Fibroblast of lung (primary cell): ENCODE measurements around the gene THAP4. TPM values are rescaled to one million over a fixed set of nuclear protein-coding genes. Genes with fewer than 3 reads are reported as not detected.

ENCODE experiments used
- DNase-seq, 2 donors: peaks; one replicate each; pipeline versions ENCODE4 v3.0.0 to v3.0.0-alpha.2; 2010; ENCODE audit warnings: low read depth in 2 of 2
- H2AFZ ChIP-seq: 2 replicates; pipeline ENCODE4 v1.5.1; 2012; ENCODE audit warnings: low read length, control low read depth, inconsistent platforms
- H3K27ac ChIP-seq: 2 replicates; pipeline ENCODE4 v1.5.1; 2011; ENCODE audit warnings: low read length, control low read depth; ENCODE audit not compliant: insufficient read depth
- H3K27me3 ChIP-seq: 2 replicates; pipeline ENCODE4 v1.5.1; 2011; ENCODE audit warnings: mild to moderate bottlenecking, low read length; ENCODE audit not compliant: control insufficient read depth, insufficient read depth
- H3K36me3 ChIP-seq: 2 replicates; pipeline ENCODE4 v1.5.1; 2011; ENCODE audit warnings: low read length; ENCODE audit not compliant: control insufficient read depth, insufficient read depth
- H3K4me1 ChIP-seq: 2 replicates; pipeline ENCODE4 v1.5.1; 2011; ENCODE audit warnings: low read length; ENCODE audit not compliant: control insufficient read depth, insufficient read depth; ENCODE audit errors: extremely low read depth
- H3K4me2 ChIP-seq: 2 replicates; pipeline ENCODE4 v1.5.1; 2011; ENCODE audit warnings: low read length, control low read depth; ENCODE audit not compliant: insufficient read depth; ENCODE audit errors: extremely low read depth
- H3K4me3 ChIP-seq, 4 experiments: fragments of 200-600 bp in 1 of 4; sonication (generic) in 1 of 4; replicated peaks in 1 of 4; 2 replicates each; pipeline ENCODE4 v1.5.1; 2011 to 2016; ENCODE audit warnings: low read length in 4 of 4, low read depth in 3 of 4, mild to moderate bottlenecking in 3 of 4, control low read depth in 2 of 4, inconsistent platforms in 1 of 4, mixed read lengths in 1 of 4; ENCODE audit not compliant: insufficient read depth in 1 of 4; ENCODE audit errors: control extremely low read depth in 1 of 4
- H3K79me2 ChIP-seq: 2 replicates; pipeline ENCODE4 v1.5.1; 2012; ENCODE audit warnings: mild to moderate bottlenecking, low read length, inconsistent platforms; ENCODE audit not compliant: control insufficient read depth, insufficient read depth
- H3K9ac ChIP-seq: 2 replicates; pipeline ENCODE4 v1.5.1; 2011; ENCODE audit warnings: mild to moderate bottlenecking, low read length, control low read depth; ENCODE audit not compliant: insufficient read depth
- H3K9me3 ChIP-seq: 2 replicates; pipeline ENCODE4 v1.5.1; 2012; ENCODE audit warnings: low read depth, low read length; ENCODE audit not compliant: control insufficient read depth, insufficient read depth
- H4K20me1 ChIP-seq: 2 replicates; pipeline ENCODE4 v1.5.1; 2011; ENCODE audit warnings: low read length; ENCODE audit not compliant: control insufficient read depth, insufficient read depth; ENCODE audit errors: extremely low read depth
- CTCF ChIP-seq, 2 donors: IDR thresholded peaks in 1 of 2; conservative IDR thresholded peaks in 1 of 2; 1 replicate in 1 of 2; 2 replicates in 1 of 2; pipeline ENCODE4 v1.5.1; 2011 to 2012; ENCODE audit warnings: low read length in 2 of 2, control low read depth in 1 of 2, inconsistent platforms in 1 of 2, low read depth in 1 of 2, mild to moderate bottlenecking in 1 of 2
- EZH2 ChIP-seq: IDR thresholded peaks from 2 replicates; pipeline ENCODE4 v1.5.1; 2012; ENCODE audit warnings: low read length, control low read depth, mild to moderate bottlenecking; ENCODE audit errors: missing control alignments
- polyA plus RNA-seq, 2 donors: library from polyadenylated mRNA; depleted of rRNA in 1 of 2; stranded (reverse) in 1 of 2; unstranded in 1 of 2; fragments of >200 nt; gene quantifications; 2 replicates each; pipeline ENCODE4 v1.2.1, GENCODE V29; 2011 to 2012; ENCODE audit warnings: missing spikeins in 1 of 2
- total RNA-seq: library from RNA; depleted of rRNA; stranded (reverse); fragments of >200 nt; gene quantifications from 2 replicates; pipeline ENCODE4 v1.2.1, GENCODE V29; 2014

Gene THAP4
- total and polyA plus RNA-seq, 2 donors (not counting 1 experiment from before 2014, with no cell fraction given): 19.3 to 47.7 TPM

- no peak overlapping the region for H3K9ac ChIP-seq
- no peaks in the 10 kb centered on the region for H3K4me1 ChIP-seq
- no peak overlapping the region for H3K4me2 ChIP-seq
- peaks cover 9% of the 10 kb centered on the region for H3K36me3 ChIP-seq
- H3K4me3 ChIP-seq: no peak overlapping the region
- H3K9me3 ChIP-seq: no peaks in the 10 kb centered on the region
- H3K27me3 ChIP-seq: no peaks in the 10 kb centered on the region
- DNase-seq: no peak
- no peak overlapping the region for H3K27ac ChIP-seq
- no peaks in the 10 kb centered on the region for H4K20me1 ChIP-seq
- H2AFZ ChIP-seq: no peak overlapping the region
- H3K79me2 ChIP-seq: no peaks in the 10 kb centered on the region
- no peak for TF ChIP-seq CTCF (conservative IDR thresholded peaks at IDR 0.05 in 1 of 2, IDR thresholded peaks at IDR 0.05 in 1 of 2; ENCODE audit: low read depth in 1 of 2, low read length in 2 of 2)
- TF ChIP-seq EZH2: no peak
These were observed 34.2 kb downstream of the THAP4 start for GRCh38 chr2:241602720-241603119.

- no peak overlapping the region for H3K9ac ChIP-seq
- H3K4me1 ChIP-seq: no peaks in the 10 kb centered on the region
- peaks cover 12% of the 10 kb centered on the region for H3K36me3 ChIP-seq
- no peaks in the 10 kb centered on the region for H3K9me3 ChIP-seq
- H2AFZ ChIP-seq: no peak overlapping the region
- H3K27ac ChIP-seq: no peak overlapping the region
- no peaks in the 10 kb centered on the region for H4K20me1 ChIP-seq
- DNase-seq: no peak
- no peak overlapping the region for H3K4me2 ChIP-seq
- TF ChIP-seq CTCF (conservative IDR thresholded peaks at IDR 0.05 in 1 of 2, IDR thresholded peaks at IDR 0.05 in 1 of 2; ENCODE audit: low read depth in 1 of 2, low read length in 2 of 2) (no peak), EZH2 (no peak)
- H3K27me3 ChIP-seq: no peaks in the 10 kb centered on the region
- H3K79me2 ChIP-seq: no peaks in the 10 kb centered on the region
- H3K4me3 ChIP-seq: no peak overlapping the region
These were observed 35.1 kb downstream of the THAP4 start for GRCh38 chr2:241601841-241602240.

GRCh38 chr2:241599615-241600014, 37.3 kb downstream of the THAP4 start:
- no peak overlapping the region for H3K27ac ChIP-seq
- H3K27me3 ChIP-seq: no peaks in the 10 kb centered on the region
- no peaks in the 10 kb centered on the region for H4K20me1 ChIP-seq
- H3K9me3 ChIP-seq: no peaks in the 10 kb centered on the region
- H3K36me3 ChIP-seq: peaks cover 10% of the 10 kb centered on the region
- H3K4me3 ChIP-seq: no peak overlapping the region
- no peak for DNase-seq
- no peaks in the 10 kb centered on the region for H3K4me1 ChIP-seq
- H2AFZ ChIP-seq: no peak overlapping the region
- H3K4me2 ChIP-seq: no peak overlapping the region
- TF ChIP-seq CTCF (conservative IDR thresholded peaks at IDR 0.05 in 1 of 2, IDR thresholded peaks at IDR 0.05 in 1 of 2; ENCODE audit: low read depth in 1 of 2, low read length in 2 of 2): no peak
- H3K79me2 ChIP-seq: no peaks in the 10 kb centered on the region
- no peak overlapping the region for H3K9ac ChIP-seq
